HFF-Myc (cell line): ENCODE measurements around the gene NCEH1.
"Not testable (repeated sequence)": the region's sequence is repeated elsewhere in the genome, so short reads cannot be mapped to it uniquely, and the experiment has no call there.

Experiments used
- DNase-seq: peaks from one replicate; pipeline ENCODE4 v3.0.0-alpha.2; 2011; ENCODE audit warnings: low read depth; ENCODE audit errors: extremely low read depth
- H3K4me3 ChIP-seq: replicated peaks from 2 replicates; pipeline ENCODE4 v1.5.1; 2011; ENCODE audit warnings: low read depth, mild to moderate bottlenecking, control low read depth, low read length
- CTCF ChIP-seq: IDR thresholded peaks from 2 replicates; pipeline ENCODE4 v1.5.1; 2012; ENCODE audit warnings: mild to moderate bottlenecking, low read depth, low read length, control low read depth; ENCODE audit errors: missing control alignments

The NCEH1 gene

GRCh38 chr3:172666873-172667694 lies 43.8 kb downstream of the NCEH1 start:
- no peak overlapping the region for H3K4me3 ChIP-seq
- DNase-seq: peak; percentile 62
- peak; percentile 78 for TF ChIP-seq CTCF

- no peak overlapping the region for H3K4me3 ChIP-seq
- TF ChIP-seq CTCF: peak; percentile 2
- DNase-seq: no peak
Observed at GRCh38 chr3:172666181-172666872, 44.5 kb downstream of the NCEH1 start.

GRCh38 chr3:172665510-172665909 lies 45.4 kb downstream of the NCEH1 start:
- H3K4me3 ChIP-seq, DNase-seq: not testable (repeated sequence)

DNA sequence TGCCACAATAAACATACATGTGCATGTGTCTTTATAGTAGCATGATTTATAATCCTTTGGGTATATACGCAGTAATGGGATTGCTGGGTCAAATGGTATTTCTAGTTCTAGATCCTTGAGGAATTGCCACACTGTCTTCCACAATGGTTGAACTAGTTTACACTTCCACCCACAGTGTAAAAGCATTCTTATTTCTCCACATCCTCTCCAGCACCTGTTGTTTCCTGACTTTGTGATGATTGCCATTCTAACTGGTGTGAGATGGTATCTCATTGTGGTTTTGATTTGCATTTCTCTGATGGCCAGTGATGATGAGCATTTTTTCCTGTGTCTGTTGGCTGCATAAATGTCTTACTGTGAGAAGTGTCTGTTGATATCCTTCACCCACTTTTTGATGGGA lies 50.4 kb downstream of the NCEH1 start:
- DNase-seq, H3K4me3 ChIP-seq: not testable (repeated sequence)

DNA sequence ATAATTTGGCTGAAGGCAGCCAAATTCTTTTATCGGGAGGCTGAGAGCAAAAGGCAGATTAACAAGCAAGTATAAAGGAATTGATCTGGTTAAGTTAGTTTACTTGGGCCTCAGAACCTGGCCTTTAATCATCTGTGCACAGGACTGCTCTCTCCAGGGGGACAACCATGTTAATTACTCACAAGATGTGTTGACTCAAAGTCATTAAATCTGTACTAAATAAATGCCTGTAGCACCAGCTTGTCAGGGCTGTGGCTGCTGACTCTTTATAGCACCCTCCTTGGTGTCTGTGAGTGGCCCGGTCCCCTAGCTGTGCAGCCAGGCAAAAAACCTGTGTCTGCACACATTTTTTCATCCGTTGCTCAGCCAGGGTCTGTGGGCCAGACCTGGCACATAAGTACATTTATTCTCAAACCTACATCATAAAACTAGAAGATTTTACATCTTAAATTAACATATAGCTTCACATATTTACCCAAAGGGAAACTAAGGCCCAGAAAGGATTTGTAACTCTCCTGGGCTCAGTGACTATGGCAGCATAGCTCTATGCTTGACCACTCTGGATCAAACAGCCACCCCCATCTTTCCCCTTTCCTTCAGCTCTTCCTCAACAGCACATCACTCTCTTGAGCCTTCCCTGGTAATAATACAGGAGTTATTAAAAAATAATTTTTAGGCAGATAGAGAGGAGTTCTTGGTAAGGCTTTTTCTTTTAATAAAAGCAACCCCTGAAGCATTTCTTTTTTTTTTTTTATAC lies 51.4 kb downstream of the NCEH1 start:
- TF ChIP-seq CTCF: no peak
- DNase-seq: no peak
- no peak overlapping the region for H3K4me3 ChIP-seq

GRCh38 chr3:172658344-172659245 lies 52.3 kb downstream of the NCEH1 start:
- no peak overlapping the region for H3K4me3 ChIP-seq
- TF ChIP-seq CTCF: no peak
- DNase-seq: peak; percentile 90

DNA sequence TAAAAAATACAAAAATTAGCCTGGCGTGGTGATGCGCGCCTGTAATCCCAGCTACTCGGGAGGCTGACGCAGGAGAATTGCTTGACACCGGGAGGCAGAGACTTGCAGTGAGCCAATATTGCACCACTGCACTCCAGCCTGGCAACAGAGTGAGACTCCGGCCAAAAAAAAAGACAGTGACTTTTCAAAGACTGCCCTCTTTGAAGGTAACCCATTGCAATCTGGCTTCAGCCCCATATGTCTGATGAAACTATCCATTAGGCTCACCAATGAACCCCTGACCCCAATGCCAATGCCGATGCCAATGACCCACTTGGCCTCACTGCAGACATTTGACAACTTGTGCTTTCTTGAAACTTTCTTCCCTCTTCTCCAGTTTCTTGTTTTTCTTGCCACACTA lies 54.3 kb downstream of the NCEH1 start:
- H3K4me3 ChIP-seq: no peak overlapping the region
- DNase-seq: no peak
- TF ChIP-seq CTCF: no peak
